ENCODE results near the gene KDM5B. TPM values are rescaled to one million over a fixed set of nuclear protein-coding genes. Genes with fewer than 3 reads are reported as not detected.
"Not testable (repeated sequence)": the region's sequence is repeated elsewhere in the genome, so short reads cannot be mapped to it uniquely, and the experiment has no call there.

The KDM5B gene
- total RNA-seq, 2 donors from 2014 or later: 28.7 to 36.8 TPM

- TF ChIP-seq POLR2A (IDR thresholded peaks at IDR 0.05) (no peak), CTCF (IDR thresholded peaks at IDR 0.05) (no peak)
- Histone ChIP-seq H3K4me3 (no peak overlapping the region), H3K36me3 (replicated peaks in 1 of 2; ENCODE audit: insufficient read depth in 1 of 2, low read depth in 2 of 2) (no peaks in the 10 kb centered on the region), H3K27me3 (no peaks in the 10 kb centered on the region), H3K9me3 (no peaks in the 10 kb centered on the region), H3K4me1 (no peaks in the 10 kb centered on the region), H3K27ac (no peak overlapping the region)
- no peak for DNase-seq
- no peak for ATAC-seq
- intact Hi-C loops (cut with DNase I): no loop called here
- 46 to 49% methylated on average over 2 to 3 of the region's 3 CpGs for WGBS, 2 donors
Measured at GRCh38 chr1:202835548-202836072, 27.4 kb upstream of the KDM5B start.

- TF ChIP-seq CTCF (IDR thresholded peaks at IDR 0.05) (no peak), POLR2A (IDR thresholded peaks at IDR 0.05) (no peak)
- no peak overlapping the region for H3K27ac ChIP-seq
- ATAC-seq (no peak), DNase-seq (no peak)
- intact Hi-C loops (cut with DNase I): no loop called here
- WGBS, 2 donors: 76 to 78% methylated on average over 7 to 10 of the region's 10 CpGs
- no peaks in the 10 kb centered on the region for H3K27me3 ChIP-seq
- no peak overlapping the region for H3K4me3 ChIP-seq
- no peaks in the 10 kb centered on the region for H3K9me3 ChIP-seq
- no peaks in the 10 kb centered on the region for H3K4me1 ChIP-seq
- H3K36me3 ChIP-seq (replicated peaks in 1 of 2; ENCODE audit: insufficient read depth in 1 of 2, low read depth in 2 of 2): no peaks in the 10 kb centered on the region
Measured at GRCh38 chr1:202834771-202835547, 26.7 kb upstream of the KDM5B start.

GRCh38 chr1:202831906-202832305, 23.7 kb upstream of the KDM5B start:
- 71 to 72% methylated on average over 3 of the region's 3 CpGs for WGBS, 2 donors

GRCh38 chr1:202829223-202829622, 21.0 kb upstream of the KDM5B start:
- intact Hi-C loops (cut with DNase I); H3K27me3 ChIP-seq; H3K4me3 ChIP-seq; H3K4me1 ChIP-seq; ATAC-seq; H3K9me3 ChIP-seq; H3K27ac ChIP-seq; DNase-seq; H3K36me3 ChIP-seq (replicated peaks in 1 of 2; ENCODE audit: insufficient read depth in 1 of 2, low read depth in 2 of 2): not testable (repeated sequence)
- WGBS, 2 donors: 92 to 93% methylated on average over 9 of the region's 9 CpGs

More at GRCh38 chr1:202831906-202832305, 23.7 kb upstream of the KDM5B start:
- Histone ChIP-seq H3K9me3 (no peaks in the 10 kb centered on the region), H3K4me3 (no peak overlapping the region), H3K36me3 (replicated peaks in 1 of 2; ENCODE audit: insufficient read depth in 1 of 2, low read depth in 2 of 2) (no peaks in the 10 kb centered on the region), H3K27ac (no peak overlapping the region), H3K27me3 (no peaks in the 10 kb centered on the region), H3K4me1 (no peaks in the 10 kb centered on the region)
- no peak for TF ChIP-seq POLR2A (IDR thresholded peaks at IDR 0.05)
- no peak for TF ChIP-seq CTCF (IDR thresholded peaks at IDR 0.05)
- intact Hi-C loops (cut with DNase I): no loop called here
- ATAC-seq (no peak), DNase-seq (no peak)

- Histone ChIP-seq H3K36me3 (replicated peaks in 1 of 2; ENCODE audit: insufficient read depth in 1 of 2, low read depth in 2 of 2) (no peaks in the 10 kb centered on the region), H3K9me3 (no peaks in the 10 kb centered on the region), H3K4me1 (no peaks in the 10 kb centered on the region), H3K27me3 (no peaks in the 10 kb centered on the region), H3K27ac (no peak overlapping the region), H3K4me3 (no peak overlapping the region)
- ATAC-seq (no peak), DNase-seq (no peak)
- intact Hi-C loops (cut with DNase I): no loop called here
- WGBS, 2 donors: 85 to 88% methylated on average over 7 of the region's 7 CpGs
- TF ChIP-seq POLR2A (IDR thresholded peaks at IDR 0.05) (no peak), CTCF (IDR thresholded peaks at IDR 0.05) (no peak)
Measured at GRCh38 chr1:202825748-202826147, 17.5 kb upstream of the KDM5B start.

Data from body of pancreas (tissue), 4 donors.